ENCODE data around the gene LIG1.

LIG1 gene

DNA sequence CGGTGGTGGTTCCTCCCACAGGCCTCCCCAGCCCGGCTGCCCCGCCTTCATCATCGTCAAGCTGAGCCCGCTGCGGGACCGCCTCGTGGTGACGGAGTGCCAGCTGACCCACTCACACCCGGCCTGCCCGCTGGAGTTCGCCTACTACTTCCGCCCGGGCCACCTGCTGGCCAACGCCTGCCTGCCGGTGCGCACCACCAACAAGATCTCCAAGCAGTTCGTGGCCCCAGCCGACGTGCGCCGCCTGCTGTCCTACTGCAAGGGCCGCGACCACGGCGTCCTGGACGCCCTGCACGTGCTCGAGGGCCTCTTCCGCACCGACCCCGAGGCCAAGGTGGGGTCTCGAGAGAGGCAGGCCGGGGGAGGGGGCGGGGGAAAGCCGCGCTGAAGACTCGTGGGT, 12.3 kb upstream of the LIG1 start:
- peak; percentile 22 for DNase-seq (ENCODE audit: low read depth, low spot score)

GRCh38 chr19:48181505-48181904, 11.4 kb upstream of the LIG1 start:
- no peak for DNase-seq (ENCODE audit: low read depth, low spot score)

GRCh38 chr19:48176226-48176625, 6.1 kb upstream of the LIG1 start:
- DNase-seq (ENCODE audit: low read depth, low spot score) = no peak

GRCh38 chr19:48175578-48175977, 5.4 kb upstream of the LIG1 start:
- DNase-seq (ENCODE audit: low read depth, low spot score) = no peak

DNA sequence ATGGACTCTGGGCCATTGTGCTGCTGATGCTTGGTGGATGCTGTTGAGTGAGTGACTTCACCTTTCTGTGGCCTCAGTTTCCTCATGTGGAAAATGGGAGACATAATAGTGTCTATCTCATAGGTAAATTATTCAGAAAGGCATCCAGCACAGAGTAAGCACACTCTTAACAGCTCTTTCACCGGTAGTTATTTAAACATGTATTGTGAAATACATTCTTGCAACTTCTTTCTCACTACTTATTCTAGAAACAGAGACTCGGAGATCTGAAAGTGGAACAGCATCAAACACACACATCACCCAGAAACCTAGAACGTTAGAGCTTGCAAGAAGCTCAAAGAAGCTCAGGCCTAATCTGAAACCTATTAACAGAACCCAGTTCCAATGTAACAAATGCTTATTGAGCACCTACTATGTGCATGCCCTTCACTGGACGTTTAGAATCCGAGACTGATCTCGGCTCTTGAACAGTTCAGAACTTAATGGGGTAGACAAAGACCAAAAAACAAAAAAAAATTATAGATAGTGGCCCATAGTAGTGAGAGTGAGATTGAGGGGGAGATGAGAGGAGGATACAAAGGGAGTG, 4.4 kb upstream of the LIG1 start:
- DNase-seq (ENCODE audit: low read depth, low spot score) = no peak

- no peak for DNase-seq (ENCODE audit: low read depth, low spot score)
Observed at GRCh38 chr19:48171710-48172109, 1.6 kb upstream of the LIG1 start.

DNA sequence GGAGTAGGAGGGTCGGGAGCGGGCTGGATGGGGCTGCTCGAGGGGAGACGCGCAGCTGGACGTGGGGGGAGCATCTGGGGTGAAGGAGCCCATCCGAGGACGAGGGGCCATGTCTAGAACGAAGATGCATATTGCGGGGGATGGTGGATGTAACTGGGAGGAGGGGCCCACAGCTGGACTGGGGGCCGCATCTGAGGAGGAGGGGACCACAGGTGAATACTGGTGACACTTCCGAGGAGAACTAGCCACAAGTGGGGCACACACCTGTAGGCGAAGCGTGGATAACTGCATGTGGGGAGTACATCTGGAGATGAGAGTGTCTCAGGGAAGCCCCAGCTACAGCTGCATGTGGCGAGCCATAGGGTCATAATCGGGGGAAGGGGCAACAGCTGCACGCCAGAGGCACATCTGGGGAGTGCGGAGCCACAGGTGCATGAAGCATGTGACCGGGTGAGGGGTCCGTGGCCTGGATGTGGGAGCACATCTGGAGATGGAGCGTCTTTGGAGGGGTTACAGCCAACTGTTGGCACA, 738 bp upstream of the LIG1 start:
- no peak for DNase-seq (ENCODE audit: low read depth, low spot score)

- DNase-seq (ENCODE audit: low read depth, low spot score) = peak; percentile 58
Observed at GRCh38 chr19:48169578-48169938, 586 bp downstream of the LIG1 start.

- DNase-seq (ENCODE audit: low read depth, low spot score) = no peak
Observed at GRCh38 chr19:48168689-48169088, 1.5 kb downstream of the LIG1 start.

DNA sequence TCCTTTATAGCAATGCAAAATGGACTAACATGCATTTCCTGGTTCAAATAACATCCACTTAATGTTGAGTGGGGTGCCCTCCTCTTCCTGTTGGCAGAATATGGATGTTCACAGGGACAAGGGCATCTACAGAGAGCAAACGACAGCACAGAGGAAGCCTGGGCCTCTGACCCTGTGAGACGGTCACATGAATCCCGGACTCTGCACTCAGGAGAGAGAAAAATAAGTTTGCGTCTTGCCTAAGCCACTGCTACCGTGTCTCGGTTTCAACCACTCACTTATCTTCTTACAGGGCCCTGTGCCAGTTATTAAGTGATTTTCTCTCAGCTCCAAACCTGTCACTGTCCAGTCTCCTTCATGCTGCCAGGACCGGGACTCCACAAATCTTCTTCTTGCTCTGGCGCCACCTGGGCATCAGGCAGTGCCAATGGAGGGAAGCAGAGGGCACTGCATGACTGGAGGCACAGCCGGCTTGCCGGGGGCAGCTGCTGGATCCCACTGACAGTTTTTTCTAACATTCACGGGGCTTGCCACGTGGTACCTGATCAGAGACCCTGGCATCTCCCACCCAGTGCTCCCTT, 11.8 kb downstream of the LIG1 start:
- DNase-seq (ENCODE audit: low read depth, low spot score) = no peak

GRCh38 chr19:48154003-48154402, 16.1 kb downstream of the LIG1 start:
- no peak for DNase-seq (ENCODE audit: low read depth, low spot score)

- DNase-seq (ENCODE audit: low read depth, low spot score) = peak; percentile 72
Observed at GRCh38 chr19:48152551-48152950, 17.6 kb downstream of the LIG1 start.

DNA sequence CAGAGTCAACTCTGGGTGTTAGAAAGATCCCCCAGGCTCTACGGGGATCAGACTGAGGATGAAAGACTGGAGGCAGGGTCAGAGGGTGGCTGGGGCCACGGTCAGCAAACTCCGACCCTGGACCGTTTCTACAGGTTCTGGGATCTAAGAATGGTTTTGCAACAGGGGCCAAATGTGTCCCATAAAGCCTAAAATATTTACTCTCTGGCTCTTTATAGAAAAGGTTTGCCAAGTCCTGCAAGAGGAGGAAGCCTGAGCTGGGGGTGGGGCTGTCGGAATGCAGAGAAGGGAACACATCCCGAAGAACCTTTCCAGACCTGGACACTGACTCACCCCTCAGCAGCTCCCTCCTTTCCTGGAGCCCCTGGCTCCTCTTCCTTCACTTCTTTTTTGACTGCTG, 20.7 kb downstream of the LIG1 start:
- DNase-seq (ENCODE audit: low read depth, low spot score) = no peak

GRCh38 chr19:48148576-48148975, 21.6 kb downstream of the LIG1 start:
- no peak for DNase-seq (ENCODE audit: low read depth, low spot score)

- no peak for DNase-seq (ENCODE audit: low read depth, low spot score)
Observed at GRCh38 chr19:48147597-48148175, 22.5 kb downstream of the LIG1 start.

DNA sequence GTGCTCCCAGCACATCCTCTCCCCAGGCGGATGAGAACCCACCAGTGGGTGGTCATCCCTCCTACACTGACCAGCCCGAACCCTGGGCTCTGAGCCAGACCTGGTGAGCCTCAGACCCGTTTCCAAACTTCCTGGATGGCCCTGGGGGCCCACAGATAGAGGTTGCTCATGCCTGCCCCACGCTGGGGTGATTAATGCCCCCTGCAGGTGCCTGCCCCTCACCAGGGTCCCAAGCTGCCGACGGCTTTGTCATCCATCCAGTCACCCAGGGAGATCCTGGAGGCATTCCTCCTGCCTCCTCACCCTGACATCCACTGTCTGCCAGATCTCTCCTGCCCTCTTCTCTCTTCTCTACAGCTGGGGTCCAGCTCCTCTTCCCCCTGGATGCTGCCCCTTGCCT, 31.1 kb downstream of the LIG1 start:
- DNase-seq (ENCODE audit: low read depth, low spot score) = no peak

DNA sequence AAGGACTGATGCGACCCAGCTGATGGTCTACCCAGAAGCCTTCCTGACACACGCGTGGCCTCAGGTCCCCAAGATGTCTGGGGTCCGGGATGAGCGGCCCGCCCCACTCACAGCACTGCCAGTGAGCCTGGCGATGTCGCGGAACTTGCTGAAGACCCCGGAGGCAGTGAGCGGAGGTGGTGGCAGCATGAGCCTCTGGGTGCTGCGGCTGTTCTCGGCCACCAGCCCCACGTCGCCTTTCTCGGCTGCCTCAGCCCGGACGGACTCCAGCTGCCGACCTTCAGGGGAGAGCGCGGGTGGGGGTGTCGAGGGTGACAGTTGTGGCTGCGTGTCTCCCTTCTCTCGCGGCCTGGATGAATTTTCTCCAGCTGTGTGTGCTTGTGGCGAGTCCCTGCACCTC, 32.7 kb downstream of the LIG1 start:
- DNase-seq (ENCODE audit: low read depth, low spot score) = no peak

DNA sequence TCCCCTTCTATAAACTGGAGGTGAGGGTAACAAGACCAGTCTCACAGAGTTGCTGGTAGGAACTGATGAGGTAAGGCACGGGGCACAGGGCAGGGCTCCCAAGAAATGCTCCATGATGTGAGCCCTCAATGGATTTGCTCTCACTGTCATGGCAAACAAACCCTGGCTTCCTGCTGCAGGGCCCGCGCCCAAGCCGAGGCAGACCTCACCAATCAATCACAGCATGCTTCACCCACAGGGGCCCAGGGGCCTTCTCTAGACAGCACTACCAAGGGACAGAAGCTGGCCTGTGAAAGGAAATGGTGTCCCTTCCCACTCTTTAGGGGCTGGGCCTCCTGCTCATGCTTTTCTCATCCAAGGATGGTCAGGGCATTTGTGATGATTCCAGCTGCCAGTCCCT, 33.6 kb downstream of the LIG1 start:
- no peak for DNase-seq (ENCODE audit: low read depth, low spot score)

DNA sequence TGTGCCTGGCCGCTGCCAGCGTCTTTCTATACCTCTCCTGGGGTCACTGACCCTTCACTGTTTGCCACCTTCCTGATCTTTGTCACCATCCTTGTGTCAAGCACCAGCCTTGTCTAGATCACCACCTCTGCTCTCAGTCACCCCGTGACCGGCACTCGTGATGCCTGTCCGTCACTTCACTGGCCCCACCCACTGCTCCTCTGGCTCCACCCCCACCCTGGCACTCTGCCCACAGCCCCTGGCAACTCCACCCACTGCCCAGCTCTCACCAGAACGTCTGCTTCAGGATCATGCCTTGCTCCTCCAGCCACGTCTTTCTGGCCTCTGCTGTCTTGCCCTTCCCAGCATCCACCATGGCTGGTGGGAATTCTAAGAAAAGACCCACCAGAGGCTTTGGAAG, 34.7 kb downstream of the LIG1 start:
- DNase-seq (ENCODE audit: low read depth, low spot score) = no peak

GRCh38 chr19:48133094-48133493, 37.0 kb downstream of the LIG1 start:
- no peak for DNase-seq (ENCODE audit: low read depth, low spot score)

- DNase-seq (ENCODE audit: low read depth, low spot score) = no peak
Observed at GRCh38 chr19:48127561-48127960, 42.6 kb downstream of the LIG1 start.

- peak; percentile 70 for DNase-seq (ENCODE audit: low read depth, low spot score)
Observed at GRCh38 chr19:48123907-48124651, 46.1 kb downstream of the LIG1 start.

DNA sequence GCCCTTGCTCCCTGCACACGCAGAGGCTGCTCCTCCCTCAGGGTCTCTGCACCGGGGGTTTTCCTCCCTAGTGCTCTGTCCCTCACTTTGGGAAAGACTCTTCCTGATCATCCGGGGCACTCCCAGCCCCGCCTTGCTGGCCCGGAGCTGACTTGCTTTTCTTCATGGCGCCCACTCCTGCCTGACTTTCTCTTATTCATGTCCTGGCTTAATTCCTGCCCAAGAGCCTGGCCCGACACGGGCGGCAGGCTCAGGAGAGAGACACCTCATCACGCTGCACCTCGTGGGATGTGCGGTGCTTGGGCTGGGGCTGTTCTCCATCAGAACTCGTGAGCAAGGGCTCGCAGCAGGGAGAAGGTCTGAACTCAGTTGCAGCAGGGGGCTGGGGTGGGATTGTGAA, 47.7 kb downstream of the LIG1 start:
- DNase-seq (ENCODE audit: low read depth, low spot score) = no peak

All from ELF-1 (cell line).